ENCODE data around the gene RFC5. TPM values are rescaled to one million over a fixed set of nuclear protein-coding genes. Genes with fewer than 3 reads are reported as not detected.
"Not testable (repeated sequence)": the region's sequence is repeated elsewhere in the genome, so short reads cannot be mapped to it uniquely, and the experiment has no call there.

The RFC5 gene
- total RNA-seq, 2 donors from 2014 or later = 5.4 to 6.9 TPM

GRCh38 chr12:117994551-117995438 lies 21.7 kb upstream of the RFC5 start:
- DNase-seq (ENCODE audit: low spot score) (no peak), ATAC-seq (ENCODE audit: insufficient number of reproducible peaks, low FRiP score, low read depth) (no peak)
- no peaks in the 10 kb centered on the region for H3K9me3 ChIP-seq
- H3K4me3 ChIP-seq = no peak overlapping the region
- H3K27me3 ChIP-seq (replicated peaks; ENCODE audit: insufficient read depth) = no peaks in the 10 kb centered on the region
- TF ChIP-seq CTCF (IDR thresholded peaks at IDR 0.05) = no peak
- H3K36me3 ChIP-seq = no peaks in the 10 kb centered on the region
- H3K4me1 ChIP-seq (ENCODE audit: control insufficient read depth in 1 of 2, low read depth in 2 of 2) = no peaks in the 10 kb centered on the region
- H3K27ac ChIP-seq = no peak overlapping the region

DNA sequence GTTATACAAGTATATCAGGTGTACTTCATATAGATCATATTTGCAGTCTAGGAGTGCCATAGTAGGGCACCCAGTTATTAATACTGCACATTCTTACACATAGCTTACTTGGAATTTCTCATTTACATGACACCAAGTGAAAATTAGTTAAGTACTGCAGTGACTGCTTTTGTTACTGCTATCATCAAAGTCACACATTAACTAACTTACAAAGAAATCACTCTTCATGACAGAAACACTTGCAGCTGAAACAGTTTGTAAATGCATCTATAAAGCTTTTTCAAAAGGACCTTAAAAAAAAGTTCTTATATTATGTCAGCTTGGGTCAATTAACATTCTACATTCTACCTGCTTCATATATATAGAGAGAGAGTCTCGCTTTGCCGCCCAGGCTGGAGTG lies 17.8 kb upstream of the RFC5 start:
- no peak for DNase-seq (ENCODE audit: low spot score)
- Histone ChIP-seq H3K4me1 (ENCODE audit: control insufficient read depth in 1 of 2, low read depth in 2 of 2) (no peaks in the 10 kb centered on the region), H3K9me3 (no peaks in the 10 kb centered on the region), H3K36me3 (no peaks in the 10 kb centered on the region), H3K4me3 (no peak overlapping the region), H3K27ac (no peak overlapping the region), H3K27me3 (replicated peaks; ENCODE audit: insufficient read depth) (no peaks in the 10 kb centered on the region)
- no peak for TF ChIP-seq CTCF (IDR thresholded peaks at IDR 0.05)
- ATAC-seq (ENCODE audit: insufficient number of reproducible peaks, low FRiP score, low read depth) = no peak

DNA sequence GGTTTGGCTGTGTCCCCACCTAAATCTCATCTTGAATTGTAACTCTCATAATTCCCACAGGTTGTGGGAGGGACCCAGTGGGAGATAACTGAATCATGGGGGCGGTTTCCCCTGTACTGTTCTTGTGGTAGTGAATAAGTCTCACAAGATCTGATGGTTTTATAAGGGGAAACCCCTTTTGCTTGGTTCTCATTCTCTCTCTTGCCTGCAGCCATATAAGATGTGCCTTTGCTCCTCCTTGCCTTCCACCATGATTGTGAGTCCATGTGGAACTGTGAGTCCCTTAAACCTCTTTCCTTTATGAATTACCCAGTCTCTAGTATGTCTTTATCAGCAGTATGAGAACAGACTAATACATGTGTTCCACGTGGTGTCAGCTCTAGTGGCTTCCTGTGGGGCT lies 16.7 kb upstream of the RFC5 start:
- H3K4me3 ChIP-seq; H3K27me3 ChIP-seq (replicated peaks; ENCODE audit: insufficient read depth); ATAC-seq (ENCODE audit: insufficient number of reproducible peaks, low FRiP score, low read depth); H3K27ac ChIP-seq; DNase-seq (ENCODE audit: low spot score); H3K9me3 ChIP-seq; H3K36me3 ChIP-seq; H3K4me1 ChIP-seq (ENCODE audit: control insufficient read depth in 1 of 2, low read depth in 2 of 2): not testable (repeated sequence)

GRCh38 chr12:118010903-118011302 lies 5.6 kb upstream of the RFC5 start:
- ATAC-seq (ENCODE audit: insufficient number of reproducible peaks, low FRiP score, low read depth) = no peak
- Histone ChIP-seq H3K27me3 (replicated peaks; ENCODE audit: insufficient read depth) (no peaks in the 10 kb centered on the region), H3K4me3 (no peak overlapping the region), H3K36me3 (no peaks in the 10 kb centered on the region), H3K9me3 (no peaks in the 10 kb centered on the region), H3K27ac (no peak overlapping the region), H3K4me1 (ENCODE audit: control insufficient read depth in 1 of 2, low read depth in 2 of 2) (peaks cover 0 to under 1% of the 10 kb centered on the region in 2 donors)
- no peak for DNase-seq (ENCODE audit: low spot score)
- no peak for TF ChIP-seq CTCF (IDR thresholded peaks at IDR 0.05)

DNA sequence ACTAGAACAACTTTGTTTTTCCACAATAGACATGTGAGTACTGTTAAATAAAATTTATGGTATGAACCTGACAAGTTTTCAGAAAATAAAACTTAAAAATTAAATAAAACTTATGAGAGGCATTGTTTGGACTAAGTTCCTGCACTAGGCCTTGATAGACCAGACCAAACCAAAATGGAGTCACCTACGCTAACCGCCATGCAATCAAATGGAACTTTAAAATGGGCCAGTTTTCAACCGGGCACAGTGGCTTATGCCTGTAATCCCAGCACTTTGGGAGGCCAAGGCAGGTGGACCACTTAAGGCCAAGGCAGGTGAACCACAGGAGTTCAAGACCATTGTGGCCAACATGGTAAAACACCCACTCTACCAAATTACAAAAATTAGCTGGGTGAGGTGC lies 5.1 kb upstream of the RFC5 start:
- no peak for TF ChIP-seq CTCF (IDR thresholded peaks at IDR 0.05)
- no peaks in the 10 kb centered on the region for H3K36me3 ChIP-seq
- peaks cover 0 to 5% of the 10 kb centered on the region in 2 donors for H3K4me1 ChIP-seq (ENCODE audit: control insufficient read depth in 1 of 2, low read depth in 2 of 2)
- no peaks in the 10 kb centered on the region for H3K9me3 ChIP-seq
- H3K27ac ChIP-seq = no peak overlapping the region
- H3K27me3 ChIP-seq (replicated peaks; ENCODE audit: insufficient read depth) = no peaks in the 10 kb centered on the region
- DNase-seq (ENCODE audit: low spot score) (no peak), ATAC-seq (ENCODE audit: insufficient number of reproducible peaks, low FRiP score, low read depth) (no peak)
- no peak overlapping the region for H3K4me3 ChIP-seq

Data from thoracic aorta (tissue), 2 donors.